CD8-positive, alpha-beta memory T cell (primary cell): ENCODE measurements around the gene CIT. TPM values are rescaled to one million over a fixed set of nuclear protein-coding genes. Genes with fewer than 3 reads are reported as not detected.
A peak's percentile ranks its signal among the peaks of the same experiment; 100 is the strongest.

Experiments used
- CTCF ChIA-PET: fragments of 350-600 bp; sonication (Branson Sonifier 250); formaldehyde crosslinking; loops from one replicate; lab custom pipeline; 2021; ENCODE audit warnings: antibody characterized with exemption; lab: Charles Lee
- POLR2A ChIA-PET: fragments of 350-600 bp; sonication (Branson Sonifier 250); formaldehyde crosslinking; loops from one replicate; lab custom pipeline; 2021; ENCODE audit warnings: antibody characterized with exemption; lab: Charles Lee
- DNase-seq, 5 donors: peaks; one replicate each; pipeline versions ENCODE4 v3.0.0 to v3.0.0-alpha.2; 2020 to 2022; ENCODE audit warnings: mixed read lengths in 1 of 5
- H3K27ac ChIP-seq: one replicate; pipeline ENCODE4 v1.7.0; 2013; ENCODE audit warnings: low read depth, mild to moderate bottlenecking, low read length, moderate library complexity
- H3K27me3 ChIP-seq: 2 replicates; pipeline ENCODE4 v1.7.0; 2013; ENCODE audit warnings: low read length, mild to moderate bottlenecking; ENCODE audit not compliant: insufficient read depth, poor library complexity, severe bottlenecking
- H3K36me3 ChIP-seq: 2 replicates; pipeline ENCODE4 v1.7.0; 2013; ENCODE audit warnings: mild to moderate bottlenecking, low read length, moderate library complexity; ENCODE audit not compliant: insufficient read depth
- H3K4me1 ChIP-seq: 2 replicates; pipeline ENCODE4 v1.7.0; 2013; ENCODE audit warnings: mild to moderate bottlenecking, low read length, moderate library complexity; ENCODE audit not compliant: insufficient read depth
- H3K4me3 ChIP-seq: 2 replicates; pipeline ENCODE4 v1.7.0; 2013; ENCODE audit warnings: mild to moderate bottlenecking, low read length
- H3K9me3 ChIP-seq: 2 replicates; pipeline ENCODE4 v1.7.0; 2013; ENCODE audit warnings: mild to moderate bottlenecking, low read length
- H3K27ac Mint-ChIP-seq, 8 donors: one replicate each; pipeline ENCODE4 v1.8.0; 2020 to 2021; ENCODE audit warnings: mixed read lengths in 8 of 8, mild to moderate bottlenecking in 6 of 8, inconsistent platforms in 3 of 8, moderate library complexity in 3 of 8
- H3K27me3 Mint-ChIP-seq, 2 donors: one replicate each; pipeline ENCODE4 v1.8.0; 2020 to 2021; ENCODE audit warnings: mixed read lengths in 2 of 2, mild to moderate bottlenecking in 1 of 2, moderate library complexity in 1 of 2
- H3K36me3 Mint-ChIP-seq, 3 donors: one replicate each; pipeline ENCODE4 v1.8.0; 2020 to 2021; ENCODE audit warnings: mixed read lengths in 3 of 3, inconsistent platforms in 1 of 3, mild to moderate bottlenecking in 1 of 3
- H3K4me1 Mint-ChIP-seq, 3 donors: one replicate each; pipeline ENCODE4 v1.8.0; 2020 to 2021; ENCODE audit warnings: mixed read lengths in 3 of 3, inconsistent platforms in 1 of 3, mild to moderate bottlenecking in 1 of 3
- H3K4me3 Mint-ChIP-seq, 7 donors: one replicate each; pipeline ENCODE4 v1.8.0; 2020 to 2021; ENCODE audit warnings: mixed read lengths in 7 of 7, mild to moderate bottlenecking in 6 of 7, moderate library complexity in 4 of 7, inconsistent platforms in 2 of 7
- H3K9me3 Mint-ChIP-seq, 5 donors: one replicate each; pipeline ENCODE4 v1.8.0; 2020 to 2022; ENCODE audit warnings: mixed read lengths in 5 of 5, mild to moderate bottlenecking in 3 of 5, moderate library complexity in 2 of 5, inconsistent platforms in 1 of 5
- polyA plus RNA-seq: library from polyadenylated mRNA; unstranded; fragments of 300-500 nt; fragmentation: Illumina TruSeq; gene quantifications from one replicate; pipeline ENCODE4 v1.2.3, GENCODE V29; 2021
- total RNA-seq, 2 experiments: library from RNA; stranded (reverse); gene quantifications; one replicate each; pipeline ENCODE4 v1.2.3, GENCODE V29; 2021

The CIT gene
- total and polyA plus RNA-seq, 3 experiments from 2014 or later, result 0.61 to 19.3 (median 17.6) TPM

- ChIA-PET CTCF (interaction anchor here (1.7 kb wide), 1 partner anchor 9 kb away, joined by 8 read pairs; the partner anchor contains the start of gene PRKAB1), POLR2A (no interaction called here)
- H3K4me1 Mint-ChIP-seq, result peaks cover 23 to 26% (median 23%) of the 10 kb centered on the region in 3 donors
- H3K27me3 ChIP-seq, result no peaks in the 10 kb centered on the region
- H3K27ac Mint-ChIP-seq, result peak overlapping the region in 1 of 8 donors; percentile 32
- no peak overlapping the region for H3K4me3 ChIP-seq
- H3K27me3 Mint-ChIP-seq, result no peaks in the 10 kb centered on the region
- DNase-seq, result no peak
- no peaks in the 10 kb centered on the region for H3K4me1 ChIP-seq
- no peaks in the 10 kb centered on the region for H3K9me3 ChIP-seq
- H3K36me3 ChIP-seq, result peaks cover 63% of the 10 kb centered on the region
- no peak overlapping the region for H3K27ac ChIP-seq
- H3K4me3 Mint-ChIP-seq, result peak overlapping the region in 2 of 7 donors; percentile 2 to 23
- H3K36me3 Mint-ChIP-seq, result peaks cover 5 to 99% (median 17%) of the 10 kb centered on the region in 3 donors
- H3K9me3 Mint-ChIP-seq, result no peaks in the 10 kb centered on the region
Observed at GRCh38 chr12:119676573-119676972, 200.5 kb downstream of the CIT start.

- DNase-seq, result no peak
- no peaks in the 10 kb centered on the region for H3K9me3 ChIP-seq
- ChIA-PET CTCF (interaction anchor here (1.7 kb wide), 1 partner anchor 8 kb away, joined by 8 read pairs; the partner anchor contains the start of gene PRKAB1), POLR2A (no interaction called here)
- H3K4me3 ChIP-seq, result no peak overlapping the region
- Mint-ChIP-seq H3K36me3 (peaks cover 5 to 99% (median 20%) of the 10 kb centered on the region in 3 donors), H3K27me3 (no peaks in the 10 kb centered on the region), H3K4me1 (peaks cover 29 to 32% (median 29%) of the 10 kb centered on the region in 3 donors), H3K9me3 (no peaks in the 10 kb centered on the region), H3K27ac (peak overlapping the region in 2 of 8 donors; percentile 23 to 26), H3K4me3 (no peak overlapping the region)
- H3K27ac ChIP-seq, result no peak overlapping the region
- no peaks in the 10 kb centered on the region for H3K27me3 ChIP-seq
- peaks cover 62% of the 10 kb centered on the region for H3K36me3 ChIP-seq
- no peaks in the 10 kb centered on the region for H3K4me1 ChIP-seq
Observed at GRCh38 chr12:119676022-119676421, 201.1 kb downstream of the CIT start.

- Mint-ChIP-seq H3K36me3 (peaks cover 5 to 97% (median 20%) of the 10 kb centered on the region in 3 donors), H3K9me3 (no peaks in the 10 kb centered on the region), H3K4me3 (no peak overlapping the region), H3K27me3 (no peaks in the 10 kb centered on the region), H3K27ac (peak overlapping the region in 4 of 8 donors; percentile 70 to 91 (median 82)), H3K4me1 (peaks cover 41 to 46% (median 43%) of the 10 kb centered on the region in 3 donors)
- Histone ChIP-seq H3K36me3 (peaks cover 62% of the 10 kb centered on the region), H3K27ac (no peak overlapping the region), H3K9me3 (no peaks in the 10 kb centered on the region), H3K4me1 (peaks cover 9% of the 10 kb centered on the region), H3K27me3 (no peaks in the 10 kb centered on the region), H3K4me3 (no peak overlapping the region)
- ChIA-PET CTCF (interaction anchor here (1.2 kb wide), 1 partner anchor 20 kb away, joined by 3 read pairs; no protein-coding TSS in a partner anchor), POLR2A (no interaction called here)
- DNase-seq, result no peak
Observed at GRCh38 chr12:119674560-119674959, 202.6 kb downstream of the CIT start.

- Mint-ChIP-seq H3K27me3 (no peaks in the 10 kb centered on the region), H3K4me1 (peaks cover 43 to 50% (median 46%) of the 10 kb centered on the region in 3 donors), H3K9me3 (no peaks in the 10 kb centered on the region), H3K36me3 (peaks cover 5 to 88% (median 18%) of the 10 kb centered on the region in 3 donors), H3K4me3 (peak overlapping the region in 3 of 7 donors; percentile 19 to 48 (median 37)), H3K27ac (peak overlapping the region in 7 of 8 donors; percentile 22 to 93 (median 83))
- ChIA-PET CTCF (no interaction called here), POLR2A (no interaction called here)
- Histone ChIP-seq H3K4me3 (no peak overlapping the region), H3K36me3 (peaks cover 58% of the 10 kb centered on the region), H3K9me3 (no peaks in the 10 kb centered on the region), H3K4me1 (peaks cover 11% of the 10 kb centered on the region), H3K27ac (no peak overlapping the region), H3K27me3 (no peaks in the 10 kb centered on the region)
- no peak for DNase-seq
Observed at GRCh38 chr12:119673634-119674033, 203.5 kb downstream of the CIT start.

- Mint-ChIP-seq H3K27me3 (no peaks in the 10 kb centered on the region), H3K4me1 (peaks cover 51 to 60% (median 55%) of the 10 kb centered on the region in 3 donors), H3K27ac (peak overlapping the region in 7 of 8 donors; percentile 36 to 92 (median 83)), H3K36me3 (peaks cover 5 to 84% (median 20%) of the 10 kb centered on the region in 3 donors), H3K9me3 (no peaks in the 10 kb centered on the region), H3K4me3 (peak overlapping the region in 2 of 7 donors; percentile 15 to 32)
- DNase-seq, result no peak
- no peak overlapping the region for H3K4me3 ChIP-seq
- ChIA-PET POLR2A (no interaction called here), CTCF (no interaction called here)
- peaks cover 46% of the 10 kb centered on the region for H3K36me3 ChIP-seq
- H3K4me1 ChIP-seq, result peaks cover 20% of the 10 kb centered on the region
- no peaks in the 10 kb centered on the region for H3K27me3 ChIP-seq
- no peaks in the 10 kb centered on the region for H3K9me3 ChIP-seq
- no peak overlapping the region for H3K27ac ChIP-seq
Observed at GRCh38 chr12:119672194-119672593, 204.9 kb downstream of the CIT start.

GRCh38 chr12:119671070-119671469, 206.1 kb downstream of the CIT start:
- no peak overlapping the region for H3K4me3 ChIP-seq
- Mint-ChIP-seq H3K27ac (peak overlapping the region; percentile 34 to 83 (median 56)), H3K9me3 (no peaks in the 10 kb centered on the region), H3K36me3 (peaks cover 0 to 73% (median 14%) of the 10 kb centered on the region in 3 donors), H3K4me3 (peak overlapping the region in 1 of 7 donors; percentile 82), H3K4me1 (peaks cover 61 to 72% (median 66%) of the 10 kb centered on the region in 3 donors), H3K27me3 (no peaks in the 10 kb centered on the region)
- POLR2A ChIA-PET, result no interaction called here
- peaks cover 36% of the 10 kb centered on the region for H3K36me3 ChIP-seq
- no peaks in the 10 kb centered on the region for H3K27me3 ChIP-seq
- CTCF ChIA-PET, result no interaction called here
- DNase-seq, result no peak
- H3K4me1 ChIP-seq, result peaks cover 31% of the 10 kb centered on the region
- H3K9me3 ChIP-seq, result no peaks in the 10 kb centered on the region
- no peak overlapping the region for H3K27ac ChIP-seq

- no peak for DNase-seq
- no peaks in the 10 kb centered on the region for H3K27me3 ChIP-seq
- no peaks in the 10 kb centered on the region for H3K9me3 Mint-ChIP-seq
- H3K36me3 ChIP-seq, result peaks cover 26% of the 10 kb centered on the region
- H3K4me3 ChIP-seq, result no peak overlapping the region
- peaks cover 0 to 62% (median 13%) of the 10 kb centered on the region in 3 donors for H3K36me3 Mint-ChIP-seq
- H3K4me1 ChIP-seq, result peaks cover 37% of the 10 kb centered on the region
- ChIA-PET CTCF (no interaction called here), POLR2A (no interaction called here)
- peak overlapping the region; percentile 66 for H3K27ac ChIP-seq
- H3K9me3 ChIP-seq, result no peaks in the 10 kb centered on the region
- peak overlapping the region; percentile 35 to 84 (median 64) for H3K4me3 Mint-ChIP-seq
- H3K4me1 Mint-ChIP-seq, result peaks cover 67 to 74% (median 72%) of the 10 kb centered on the region in 3 donors
- H3K27me3 Mint-ChIP-seq, result no peaks in the 10 kb centered on the region
- peak overlapping the region; percentile 31 to 94 (median 81) for H3K27ac Mint-ChIP-seq
Observed at GRCh38 chr12:119669744-119670472, 207.2 kb downstream of the CIT start.
